Measurements from ENCODE around the gene TMEM150A.

DNA sequence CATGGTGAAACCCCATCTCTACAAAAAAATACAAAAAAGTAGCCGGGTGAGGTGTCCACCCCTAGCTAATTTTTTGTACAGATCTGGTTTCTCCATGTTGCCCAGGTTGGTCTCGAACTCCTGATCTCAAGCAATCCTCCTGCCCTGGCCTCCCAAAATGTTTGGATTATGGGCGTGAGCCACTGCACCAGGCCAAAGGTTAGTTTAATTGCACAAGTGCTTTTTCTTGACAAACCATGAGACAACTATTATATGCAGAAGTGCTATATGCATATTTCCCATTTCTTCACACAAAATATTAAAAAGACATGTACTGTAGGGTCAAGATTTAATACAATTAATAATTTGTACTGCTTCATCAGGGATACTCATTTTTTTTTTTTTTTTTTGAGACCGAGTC, 36.2 kb downstream of the TMEM150A start:
- TF ChIP-seq, protein P1, sequence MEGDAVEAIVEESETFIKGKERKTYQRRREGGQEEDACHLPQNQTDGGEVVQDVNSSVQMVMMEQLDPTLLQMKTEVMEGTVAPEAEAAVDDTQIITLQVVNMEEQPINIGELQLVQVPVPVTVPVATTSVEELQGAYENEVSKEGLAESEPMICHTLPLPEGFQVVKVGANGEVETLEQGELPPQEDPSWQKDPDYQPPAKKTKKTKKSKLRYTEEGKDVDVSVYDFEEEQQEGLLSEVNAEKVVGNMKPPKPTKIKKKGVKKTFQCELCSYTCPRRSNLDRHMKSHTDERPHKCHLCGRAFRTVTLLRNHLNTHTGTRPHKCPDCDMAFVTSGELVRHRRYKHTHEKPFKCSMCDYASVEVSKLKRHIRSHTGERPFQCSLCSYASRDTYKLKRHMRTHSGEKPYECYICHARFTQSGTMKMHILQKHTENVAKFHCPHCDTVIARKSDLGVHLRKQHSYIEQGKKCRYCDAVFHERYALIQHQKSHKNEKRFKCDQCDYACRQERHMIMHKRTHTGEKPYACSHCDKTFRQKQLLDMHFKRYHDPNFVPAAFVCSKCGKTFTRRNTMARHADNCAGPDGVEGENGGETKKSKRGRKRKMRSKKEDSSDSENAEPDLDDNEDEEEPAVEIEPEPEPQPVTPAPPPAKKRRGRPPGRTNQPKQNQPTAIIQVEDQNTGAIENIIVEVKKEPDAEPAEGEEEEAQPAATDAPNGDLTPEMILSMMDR (IDR thresholded peaks at IDR 0.05; ENCODE audit: low read depth, low read length, poor library complexity, severe bottlenecking): no peak
- no peak for TF ChIP-seq EZH2phosphoT487 (IDR thresholded peaks at IDR 0.05; ENCODE audit: borderline replicate concordance, low read length)

Measured in DOHH2 (cell line).